NCI-H82 treated with DMSO at 0.1 percent for 48 hours (cell line): ENCODE data around the gene DENR.

Experiments
- DNase-seq: peaks from one replicate; lab custom pipeline; 2025; ENCODE audit not compliant: unreplicated experiment; lab: John Stamatoyannopoulos, UW

Gene DENR

GRCh38 chr12:122819209-122819785 lies 66.7 kb downstream of the DENR start:
- no peak for DNase-seq

DNA sequence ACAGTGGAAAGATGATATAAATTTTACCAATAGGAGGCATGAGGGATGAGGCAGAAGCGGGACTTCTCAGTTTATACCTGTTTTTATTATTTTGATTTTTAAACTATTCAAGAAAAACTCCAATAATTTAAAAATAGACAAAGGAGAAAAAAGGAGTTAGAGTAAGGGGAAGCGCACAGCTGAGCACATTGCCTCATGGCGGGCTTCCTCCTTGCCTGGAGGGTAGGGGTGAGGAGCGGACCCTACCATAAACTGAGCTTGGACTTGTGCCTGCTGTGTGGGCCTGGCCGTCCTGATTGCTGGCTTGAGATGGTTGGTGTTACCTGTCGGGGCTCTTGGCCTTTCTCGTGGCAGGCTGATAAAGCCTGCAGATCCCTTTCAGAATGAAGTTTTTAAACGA lies 67.5 kb downstream of the DENR start:
- DNase-seq: no peak
